K562 (cell line): Measurements from ENCODE around the gene ASCL2. TPM values are rescaled to one million over a fixed set of nuclear protein-coding genes. Genes with fewer than 3 reads are reported as not detected.

Experiments
- ATAC-seq: fragments of 200-7000 bp; cut with Tn5 transposase; 3 replicates; pipeline ENCODE4 v1.9.1; 2020; ENCODE audit warnings: moderate library complexity
- BruUV-seq: library from RNA; stranded (reverse); fragments of 400-500 nt; replicated peaks from 2 replicates; lab custom pipeline; 2021; lab: Mats Ljungman, UMichigan
- CTCF ChIA-PET: fragments of 300-600 bp; formaldehyde crosslinking; extraction: SDS; loops from one replicate; lab custom pipeline; 2021; ENCODE audit warnings: low intra/inter-chr PET ratio; lab: Yijun Ruan, JAX
- POLR2A ChIA-PET: fragments of 300-600, 350-650 bp; sonication (Branson Sonifier 250); formaldehyde crosslinking; extraction: SDS; loops from one replicate; lab custom pipeline; 2021; ENCODE audit warnings: antibody characterized with exemption, inconsistent platforms; lab: Yijun Ruan, JAX
- DNase-seq, 4 experiments: peaks; one replicate each; pipeline versions ENCODE4 v3.0.0 to v3.0.0-alpha.2; 2011 to 2018; ENCODE audit warnings: low spot score in 3 of 4, mixed read lengths in 3 of 4; ENCODE audit errors: extremely low read depth in 1 of 4
- FAIRE-seq: peaks from 2 replicates; lab custom pipeline; 2011; peaks lifted over from hg19 to GRCh38; lab: Jason Lieb, UNC
- H2AFZ ChIP-seq: 2 replicates; pipeline ENCODE4 v1.6.0; 2011; ENCODE audit warnings: low read depth, low read length, control low read depth, inconsistent platforms
- H3K27ac ChIP-seq: fragments of 200-600 bp; 3 replicates; pipeline ENCODE4 v1.8.0; 2011; ENCODE audit warnings: low read depth, mild to moderate bottlenecking, control low read depth, inconsistent platforms, low read length, moderate library complexity, mixed read lengths; ENCODE audit errors: extremely low read depth
- H3K27me3 ChIP-seq, 2 experiments: fragments of 300-600 bp in 1 of 2; 2 replicates in 1 of 2; 3 replicates in 1 of 2; pipeline versions ENCODE4 v1.6.0 to v1.8.0; 2011; ENCODE audit warnings: inconsistent platforms in 2 of 2, low read length in 2 of 2, mild to moderate bottlenecking in 1 of 2, mixed read lengths in 1 of 2, moderate library complexity in 1 of 2; ENCODE audit not compliant: control insufficient read depth in 2 of 2, insufficient read depth in 2 of 2
- H3K36me3 ChIP-seq: fragments of 300-600 bp; 3 replicates; pipeline ENCODE4 v1.8.0; 2011; ENCODE audit warnings: mild to moderate bottlenecking, low read length, inconsistent platforms; ENCODE audit not compliant: control insufficient read depth, insufficient read depth
- H3K4me1 ChIP-seq, 2 experiments: fragments of 200-600 bp in 1 of 2; replicated peaks in 1 of 2; 2 replicates in 1 of 2; 3 replicates in 1 of 2; pipeline versions ENCODE4 v1.5.1 to v1.8.0; 2011; ENCODE audit warnings: inconsistent platforms in 2 of 2, low read length in 2 of 2, mild to moderate bottlenecking in 1 of 2, mixed read lengths in 1 of 2, moderate library complexity in 1 of 2; ENCODE audit not compliant: control insufficient read depth in 2 of 2, insufficient read depth in 2 of 2
- H3K4me2 ChIP-seq: 2 replicates; pipeline ENCODE4 v1.6.1; 2011; ENCODE audit warnings: low read length, control low read depth, inconsistent platforms, mixed read lengths; ENCODE audit not compliant: insufficient read depth
- H3K4me3 ChIP-seq: fragments of 200-600 bp; sonication (generic), shearing (Covaris generic); 2 replicates; pipeline ENCODE4 v1.5.1; 2016; ENCODE audit warnings: control low read depth, inconsistent platforms
- H3K79me2 ChIP-seq: fragments of 200-600 bp; 3 replicates; pipeline ENCODE4 v1.8.0; 2011; ENCODE audit warnings: low read length, inconsistent platforms; ENCODE audit not compliant: control insufficient read depth, insufficient read depth
- H3K9ac ChIP-seq, 2 experiments: 2 replicates each; pipeline versions ENCODE4 v1.6.0 to v1.6.1; 2011; ENCODE audit warnings: low read depth in 2 of 2, low read length in 2 of 2, control low read depth in 1 of 2, inconsistent platforms in 1 of 2, mild to moderate bottlenecking in 1 of 2, mixed read lengths in 1 of 2; ENCODE audit not compliant: insufficient read depth in 1 of 2
- H3K9me1 ChIP-seq: one replicate; pipeline ENCODE4 v1.6.0; 2011; ENCODE audit warnings: inconsistent platforms, mild to moderate bottlenecking, low read length, moderate library complexity; ENCODE audit not compliant: control insufficient read depth, insufficient read depth
- H3K9me3 ChIP-seq: replicated peaks from 2 replicates; pipeline ENCODE4 v1.5.1; 2011; ENCODE audit warnings: low read depth, low read length, inconsistent platforms; ENCODE audit not compliant: control insufficient read depth, insufficient read depth
- H4K20me1 ChIP-seq: replicated peaks from 2 replicates; pipeline ENCODE4 v1.6.1; 2011; ENCODE audit warnings: low read length, inconsistent platforms, mixed read lengths; ENCODE audit not compliant: control insufficient read depth, insufficient read depth
- KLF13 ChIP-seq: fragments of 450-650 bp; IDR thresholded peaks from 2 replicates; pipeline ENCODE4 v1.6.1; 2016; ENCODE audit warnings: missing genetic modification characterization, low read depth, mild to moderate bottlenecking, missing compliant biosample characterization, moderate library complexity, borderline replicate concordance
- RAD21 ChIP-seq, 2 experiments: fragments of 250-450 bp in 1 of 2; fragments of 450-650 bp in 1 of 2; sonication (Bioruptor Pico) in 1 of 2; formaldehyde crosslinking in 1 of 2; IDR thresholded peaks in 1 of 2; conservative IDR thresholded peaks in 1 of 2; 2 replicates each; pipeline versions ENCODE4 v1.4.0 to v1.8.0; 2020 to 2022; ENCODE audit warnings: mild to moderate bottlenecking in 2 of 2, moderate library complexity in 1 of 2
- ZNF324 ChIP-seq: fragments of 250-450 bp; sonication (Bioruptor Pico); IDR thresholded peaks from 2 replicates; pipeline ENCODE4 v1.4.0; 2020; ENCODE audit warnings: mild to moderate bottlenecking
- WGBS: fragments of 100-300 bp; shearing (Covaris generic); methylation state at CpG from one replicate; pipeline ENCODE4 v1.1.6; 2016; ENCODE audit warnings: low coverage, mixed read lengths; ENCODE audit not compliant: insufficient coverage; ENCODE audit errors: missing lambda C conversion rate; 5-methylcytosine and 5-hydroxymethylcytosine counted together
- in situ Hi-C: fragments of 300-500 bp; cut with MboI; formaldehyde crosslinking; loops from 4 replicates; pipeline ENCODE4 v1.15.0; 2018; ENCODE audit warnings: inconsistent platforms, mixed read lengths
- intact Hi-C: fragments of 100-400 bp; cut with micrococcal nuclease; formaldehyde crosslinking; loops from 2 replicates; pipeline ENCODE4 v1.14.2; 2022
- polyA plus RNA-seq, 8 experiments: library from polyadenylated mRNA; depleted of rRNA in 4 of 8; stranded (reverse) in 5 of 8; unstranded in 3 of 8; fragments of >200 nt; fragmentation: Nextera tagmentation in 2 of 8; fragmentation: Illumina TruSeq in 1 of 8; extraction: Ambion mirVana in 2 of 8; extraction: Trizol in 1 of 8; gene quantifications; 2 replicates each; pipeline versions ENCODE4 v1.2.1 to v1.2.3, GENCODE V29; 2011 to 2014; ENCODE audit warnings: inconsistent platforms in 1 of 8, missing spikeins in 1 of 8
- total RNA-seq, 7 experiments: library from RNA; depleted of rRNA in 6 of 7; stranded (reverse); fragments of >200 nt in 6 of 7; fragmentation: Illumina TruSeq in 2 of 7; extraction: Trizol in 2 of 7; gene quantifications; 2 replicates each; pipeline versions ENCODE4 v1.2.1 to v1.2.3, GENCODE V29; 2011 to 2021; ENCODE audit warnings: low replicate concordance in 1 of 7
- TF ChIP-seq, protein P1 (sequence below): fragments of 450-650 bp; IDR thresholded peaks from one replicate; pipeline ENCODE4 v1.6.1; 2018; ENCODE audit warnings: mild to moderate bottlenecking, moderate library complexity; ENCODE audit not compliant: partially characterized antibody
- TF ChIP-seq, protein P2 (sequence below), 3 experiments: IDR thresholded peaks in 2 of 3; conservative IDR thresholded peaks in 1 of 3; 2 replicates each; pipeline ENCODE4 v1.5.1; 2011 to 2012; ENCODE audit warnings: low read length in 3 of 3, mild to moderate bottlenecking in 3 of 3, control low read depth in 2 of 3, improper control_type of control experiment in 1 of 3, inconsistent platforms in 1 of 3, low read depth in 1 of 3, mixed read lengths in 1 of 3, moderate library complexity in 1 of 3; ENCODE audit not compliant: insufficient read depth in 2 of 3

Gene ASCL2
- total and polyA plus RNA-seq, 9 of the 15 experiments (the other 6 are each of a cell fraction or from before 2014, with no cell fraction given) = 0.11 to 1.4 (median 0.36) TPM; not detected in 2

DNA sequence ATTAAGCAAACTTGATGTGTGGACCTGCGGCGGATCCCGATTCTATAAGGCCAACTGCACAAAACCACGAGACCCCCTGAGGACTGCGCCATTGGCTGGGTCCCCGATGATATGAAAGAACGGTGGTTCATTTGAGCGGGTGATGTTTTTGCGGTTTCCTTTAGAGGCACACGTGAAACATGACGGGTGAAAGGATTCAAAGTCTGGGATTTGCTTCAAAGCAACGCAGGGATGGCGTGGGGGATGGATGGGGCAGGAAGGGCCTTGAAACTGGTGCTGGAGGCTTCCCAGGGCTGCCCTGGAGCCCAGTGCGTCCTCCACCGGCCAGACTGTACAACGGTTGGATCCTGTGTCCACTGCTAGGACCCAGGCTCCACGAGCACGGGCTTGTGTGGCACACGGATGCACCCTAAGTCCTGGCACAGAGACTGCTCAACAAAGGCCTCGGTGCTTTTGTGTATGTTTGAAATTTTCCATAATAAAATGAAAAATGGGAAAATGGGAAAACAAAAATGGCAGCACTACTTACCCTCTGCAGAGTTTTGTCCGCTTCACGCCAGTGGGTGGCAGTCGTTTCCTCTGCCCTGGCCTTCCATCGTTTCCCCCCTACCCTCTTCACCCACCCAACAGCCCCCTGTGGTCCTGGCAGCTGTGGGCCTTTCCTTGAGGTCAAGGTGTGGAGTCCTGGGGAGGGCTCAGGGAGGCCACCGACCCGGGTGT is 3.6 kb downstream of the ASCL2 start:
- Histone ChIP-seq H4K20me1 (peaks cover 6% of the 10 kb centered on the region; the same call in 1 of the 2 replicates), H3K9me1 (no peaks in the 10 kb centered on the region), H2AFZ (no peak overlapping the region), H3K79me2 (no peaks in the 10 kb centered on the region), H3K36me3 (no peaks in the 10 kb centered on the region), H3K27me3 (peaks cover 6 to 80% of the 10 kb centered on the region in 2 experiments; a peak in 3 of 5 replicates), H3K4me2 (no peak overlapping the region), H3K4me3 (no peak overlapping the region), H3K4me1 (peaks cover 8 to 59% of the 10 kb centered on the region in 2 experiments; a peak in 4 of 5 replicates), H3K9me3 (no peaks in the 10 kb centered on the region), H3K9ac (no peak overlapping the region), H3K27ac (no peak overlapping the region)
- no peak for TF ChIP-seq KLF13
- TF ChIP-seq, protein P1, sequence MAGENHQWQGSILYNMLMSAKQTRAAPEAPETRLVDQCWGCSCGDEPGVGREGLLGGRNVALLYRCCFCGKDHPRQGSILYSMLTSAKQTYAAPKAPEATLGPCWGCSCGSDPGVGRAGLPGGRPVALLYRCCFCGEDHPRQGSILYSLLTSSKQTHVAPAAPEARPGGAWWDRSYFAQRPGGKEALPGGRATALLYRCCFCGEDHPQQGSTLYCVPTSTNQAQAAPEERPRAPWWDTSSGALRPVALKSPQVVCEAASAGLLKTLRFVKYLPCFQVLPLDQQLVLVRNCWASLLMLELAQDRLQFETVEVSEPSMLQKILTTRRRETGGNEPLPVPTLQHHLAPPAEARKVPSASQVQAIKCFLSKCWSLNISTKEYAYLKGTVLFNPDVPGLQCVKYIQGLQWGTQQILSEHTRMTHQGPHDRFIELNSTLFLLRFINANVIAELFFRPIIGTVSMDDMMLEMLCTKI = no peak
- peak in 1 of 2 experiments; percentile 19; a peak in 1 of 4 replicates for TF ChIP-seq RAD21 (CRISPR knock-in tag; conservative IDR thresholded peaks at IDR 0.05 in 1 of 2, IDR thresholded peaks at IDR 0.05 in 1 of 2)
- TF ChIP-seq, protein P2, sequence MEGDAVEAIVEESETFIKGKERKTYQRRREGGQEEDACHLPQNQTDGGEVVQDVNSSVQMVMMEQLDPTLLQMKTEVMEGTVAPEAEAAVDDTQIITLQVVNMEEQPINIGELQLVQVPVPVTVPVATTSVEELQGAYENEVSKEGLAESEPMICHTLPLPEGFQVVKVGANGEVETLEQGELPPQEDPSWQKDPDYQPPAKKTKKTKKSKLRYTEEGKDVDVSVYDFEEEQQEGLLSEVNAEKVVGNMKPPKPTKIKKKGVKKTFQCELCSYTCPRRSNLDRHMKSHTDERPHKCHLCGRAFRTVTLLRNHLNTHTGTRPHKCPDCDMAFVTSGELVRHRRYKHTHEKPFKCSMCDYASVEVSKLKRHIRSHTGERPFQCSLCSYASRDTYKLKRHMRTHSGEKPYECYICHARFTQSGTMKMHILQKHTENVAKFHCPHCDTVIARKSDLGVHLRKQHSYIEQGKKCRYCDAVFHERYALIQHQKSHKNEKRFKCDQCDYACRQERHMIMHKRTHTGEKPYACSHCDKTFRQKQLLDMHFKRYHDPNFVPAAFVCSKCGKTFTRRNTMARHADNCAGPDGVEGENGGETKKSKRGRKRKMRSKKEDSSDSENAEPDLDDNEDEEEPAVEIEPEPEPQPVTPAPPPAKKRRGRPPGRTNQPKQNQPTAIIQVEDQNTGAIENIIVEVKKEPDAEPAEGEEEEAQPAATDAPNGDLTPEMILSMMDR (IDR thresholded peaks at IDR 0.05 in 2 of 3, conservative IDR thresholded peaks at IDR 0.05 in 1 of 3; ENCODE audit: insufficient read depth in 2 of 3, low read depth in 1 of 3, low read length in 3 of 3) = peak in 1 of 3 experiments; percentile 28; a peak in 3 of 6 replicates
- no peak for TF ChIP-seq ZNF324 (CRISPR knock-in tag)
- intact Hi-C loops (no loop called here), in situ Hi-C loops (no loop called here)
- no peak for DNase-seq
- BruUV-seq = no TSS peak
- CTCF ChIA-PET = no interaction called here
- POLR2A ChIA-PET = no interaction called here
- 33% methylated on average over 25 of the region's 26 CpGs for WGBS
- no peak for ATAC-seq
- FAIRE-seq = no peak
